ENCODE data around the gene SPOCK1.

Gene SPOCK1

DNA sequence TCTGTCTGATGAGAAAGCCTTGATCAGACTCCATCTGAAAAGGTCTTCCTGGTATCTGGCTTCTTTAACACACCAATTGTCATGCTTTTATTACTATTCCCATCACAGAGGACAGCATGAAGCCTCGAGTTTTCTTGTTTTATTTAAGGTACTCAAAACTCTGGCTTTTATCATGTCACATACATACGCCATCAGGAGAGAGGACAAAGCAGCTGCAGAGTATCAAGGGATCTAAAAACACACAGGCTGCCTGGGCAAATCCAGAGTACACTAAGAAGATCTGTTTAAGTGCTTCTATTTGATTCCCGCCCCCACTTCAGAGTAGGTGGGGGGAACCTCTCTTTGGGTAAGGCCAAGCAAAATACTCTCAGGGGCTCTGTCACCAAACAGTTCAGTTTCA is 277.2 kb downstream of the SPOCK1 start:
- DNase-seq (ENCODE audit: low read depth) = no peak

DNA sequence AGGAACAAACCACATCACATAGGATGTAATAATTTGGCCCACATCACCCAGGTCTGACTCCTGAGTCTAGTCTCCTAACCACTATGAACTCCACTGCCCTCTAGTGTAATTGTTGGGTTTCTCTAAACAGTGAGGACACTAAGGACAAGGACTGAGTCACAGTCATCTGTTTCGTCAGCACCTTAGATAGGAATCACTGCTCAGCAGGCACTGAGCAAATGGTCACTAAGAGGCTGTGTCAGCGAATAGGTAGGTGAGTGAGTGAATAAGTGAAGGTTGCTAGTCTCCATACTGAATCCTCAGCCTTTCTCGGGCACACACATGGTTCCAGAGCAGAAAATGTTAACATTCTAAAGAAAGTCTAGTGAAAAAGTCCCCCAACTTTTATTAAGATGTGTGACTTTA is 278.6 kb downstream of the SPOCK1 start:
- DNase-seq (ENCODE audit: low read depth) = peak; percentile 93

DNA sequence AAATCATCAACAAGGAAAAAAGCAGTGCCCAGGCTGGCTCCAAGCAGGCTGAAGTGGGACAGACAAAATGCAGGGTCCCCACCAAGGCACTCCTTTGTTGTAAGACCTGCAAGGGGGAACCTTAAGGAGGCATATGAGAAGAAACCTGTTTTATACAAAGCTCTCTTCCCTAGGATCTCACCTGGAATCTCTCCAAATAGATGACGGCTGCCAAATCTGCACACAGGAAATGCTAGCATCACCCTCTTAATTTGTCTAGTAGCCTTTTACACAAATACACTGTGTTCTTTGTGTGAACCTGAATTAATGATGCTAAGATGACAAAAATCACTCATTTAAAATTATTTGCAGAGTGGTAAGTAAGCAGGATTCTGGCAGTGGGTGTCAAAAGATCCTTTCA is 280.2 kb downstream of the SPOCK1 start:
- DNase-seq (ENCODE audit: low read depth) = no peak

DNA sequence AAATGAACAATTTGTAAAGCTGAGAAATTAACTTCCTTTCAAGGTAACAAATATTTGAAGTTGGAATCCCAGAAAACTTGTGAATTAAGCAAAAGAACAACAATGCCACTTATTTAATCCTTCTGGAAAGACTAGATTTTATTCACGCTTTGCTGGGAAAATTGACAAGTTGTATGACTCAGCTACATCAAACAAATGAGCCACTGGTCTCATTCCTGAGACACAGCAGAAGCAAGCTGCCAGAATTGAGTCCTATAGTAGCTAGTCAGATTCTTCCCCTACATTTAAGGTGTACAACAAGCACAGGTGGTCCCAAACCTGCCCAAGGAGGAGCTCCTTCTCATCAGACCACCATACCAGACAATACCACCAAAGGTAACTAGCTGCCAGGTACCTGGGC is 280.7 kb downstream of the SPOCK1 start:
- peak; percentile 57 for DNase-seq (ENCODE audit: low read depth)

DNA sequence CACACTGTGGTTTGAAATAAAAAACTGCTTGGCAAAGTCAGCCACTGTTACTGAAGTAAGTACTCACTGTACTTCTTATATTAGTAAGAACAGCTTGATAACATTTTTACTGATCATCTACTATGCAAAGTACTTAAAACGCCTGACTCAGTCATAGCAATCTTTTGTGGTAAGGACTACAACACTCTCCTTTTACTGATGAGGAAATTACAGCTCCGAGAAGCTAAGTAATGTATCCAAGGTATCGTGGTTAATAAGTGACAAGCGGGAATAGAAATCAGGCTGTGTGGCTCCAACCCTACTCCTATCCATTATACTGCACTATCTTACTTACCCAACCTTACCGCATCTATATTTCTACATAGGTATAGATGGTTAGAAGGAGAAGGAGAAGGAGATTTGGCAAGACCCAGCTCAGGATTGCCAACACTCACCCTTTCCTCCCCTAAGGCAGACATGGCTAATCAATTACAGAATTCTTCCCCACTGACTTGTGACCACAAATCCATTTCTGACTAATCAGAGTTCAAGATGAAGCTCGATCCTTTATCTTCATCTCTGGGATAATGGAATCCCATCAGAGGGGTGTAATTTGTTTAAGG is 281.4 kb downstream of the SPOCK1 start:
- peak; percentile 66 for DNase-seq (ENCODE audit: low read depth)

DNA sequence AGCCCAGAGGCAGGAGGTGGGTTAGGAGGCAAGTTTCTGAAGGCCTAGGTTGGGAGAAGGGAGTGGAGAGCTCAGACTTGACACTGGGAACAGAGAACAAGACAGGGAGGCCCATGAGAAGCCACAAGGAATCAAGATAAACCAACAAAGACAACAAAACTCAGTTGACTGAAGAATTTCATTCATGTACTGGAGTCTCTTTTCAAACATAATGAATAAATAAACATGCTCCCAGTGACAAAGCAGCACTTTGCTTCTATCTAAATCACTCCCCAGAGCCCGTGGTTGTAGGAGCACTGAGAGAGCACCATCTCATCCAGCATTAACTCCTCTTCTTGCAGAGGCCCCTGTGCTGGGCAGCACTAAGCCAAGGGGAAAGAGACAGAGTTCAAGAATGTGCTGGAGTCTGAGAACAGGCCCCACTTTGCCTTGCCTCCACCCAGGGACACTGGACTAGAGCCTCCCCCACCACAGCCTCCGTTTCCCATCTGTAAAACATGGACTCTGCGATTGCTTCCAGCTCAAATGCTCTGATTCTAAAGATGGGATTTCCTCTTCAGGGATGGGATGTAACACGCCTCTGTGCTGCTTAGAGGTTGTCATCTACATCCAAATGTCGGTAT is 282.0 kb downstream of the SPOCK1 start:
- DNase-seq (ENCODE audit: low read depth) = no peak

DNA sequence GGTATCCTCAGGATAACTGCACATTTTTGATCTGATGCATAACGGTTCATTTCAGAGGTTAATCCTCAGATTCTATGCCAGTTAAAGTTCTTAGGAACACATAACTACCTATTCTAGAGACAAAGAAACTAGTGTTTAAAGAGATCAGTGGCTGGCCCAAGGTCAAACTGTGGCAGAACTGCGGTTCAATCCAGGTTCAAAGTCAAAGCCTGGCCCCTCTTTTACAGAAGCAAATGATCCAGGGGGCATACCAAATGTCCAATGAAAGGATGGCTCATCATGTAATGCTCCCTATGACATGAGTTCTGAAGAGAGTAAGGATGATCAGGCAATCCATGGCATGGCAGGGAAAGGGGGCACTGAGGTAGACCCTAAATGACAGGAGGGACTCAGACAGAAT is 283.3 kb downstream of the SPOCK1 start:
- DNase-seq (ENCODE audit: low read depth) = no peak

DNA sequence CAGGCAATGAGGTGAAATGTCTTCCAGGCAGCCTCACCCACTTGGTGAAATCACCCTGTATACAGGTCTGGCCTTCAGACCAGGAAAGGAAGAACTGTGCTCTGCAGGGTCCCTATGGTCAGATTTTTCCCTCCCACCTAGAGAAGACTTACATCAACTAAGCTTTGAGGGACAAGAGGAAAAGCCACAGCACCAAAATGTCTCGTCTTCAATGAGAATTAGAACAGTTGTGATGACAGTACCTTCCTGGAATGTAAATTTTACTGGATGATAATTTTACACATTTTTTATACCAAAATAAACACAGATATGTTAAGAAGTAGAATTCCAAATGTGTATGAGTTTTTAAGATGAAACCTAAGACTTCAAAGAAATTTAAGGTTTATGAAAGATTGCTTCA is 283.9 kb downstream of the SPOCK1 start:
- peak; percentile 14 for DNase-seq (ENCODE audit: low read depth)

DNA sequence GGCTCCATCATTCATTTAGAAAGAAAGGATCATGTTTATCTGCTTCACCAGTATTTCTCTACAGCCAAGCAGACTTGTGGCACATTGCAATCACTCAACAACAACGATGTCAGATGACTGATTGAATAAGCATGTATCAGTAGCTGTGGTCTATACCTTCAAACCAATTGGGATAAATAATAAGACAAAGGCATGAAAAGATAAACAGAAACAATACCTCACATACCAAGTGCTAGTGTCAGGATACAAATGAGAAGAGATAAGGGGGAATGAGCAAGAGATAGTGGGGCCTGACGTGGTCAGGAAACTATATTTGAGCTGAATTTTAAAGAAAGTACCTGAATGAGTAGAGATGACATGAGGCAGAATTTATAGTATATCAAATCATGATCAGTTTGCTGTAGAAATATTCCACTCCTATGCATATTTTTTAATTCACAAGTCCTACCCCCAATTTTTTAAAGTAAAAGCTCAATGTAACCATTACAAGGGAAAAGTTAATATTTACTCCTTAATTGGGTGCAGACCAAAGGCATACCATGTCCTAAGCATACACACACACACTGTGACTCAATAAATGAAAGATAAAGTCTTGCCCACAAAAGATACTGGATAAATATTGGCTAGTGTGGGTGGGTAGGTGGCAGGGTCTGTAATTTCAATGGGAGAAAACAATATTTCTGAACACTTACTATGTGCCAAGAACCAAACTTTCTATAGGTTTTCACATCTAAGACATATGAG is 284.5 kb downstream of the SPOCK1 start:
- DNase-seq (ENCODE audit: low read depth) = peak; percentile 16

DNA sequence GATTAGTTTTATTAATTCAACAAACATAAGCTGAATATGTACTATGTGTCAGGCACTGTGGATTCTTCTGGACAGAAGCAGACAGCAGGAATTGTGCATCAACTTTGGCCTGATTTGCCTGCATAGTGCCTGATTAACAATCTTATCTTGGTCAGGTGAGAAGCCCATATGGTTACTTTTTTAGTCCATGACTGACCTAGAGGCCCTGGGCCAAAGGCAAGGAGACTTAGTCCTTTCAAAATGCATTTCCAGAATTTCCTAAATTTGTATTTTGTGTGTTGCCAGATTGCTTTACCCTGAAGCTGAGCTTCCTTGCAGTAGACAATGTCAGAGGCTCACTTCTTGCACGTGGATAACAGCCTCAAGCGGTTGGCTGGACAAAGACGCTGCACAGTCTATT is 286.7 kb downstream of the SPOCK1 start:
- no peak for DNase-seq (ENCODE audit: low read depth)

DNA sequence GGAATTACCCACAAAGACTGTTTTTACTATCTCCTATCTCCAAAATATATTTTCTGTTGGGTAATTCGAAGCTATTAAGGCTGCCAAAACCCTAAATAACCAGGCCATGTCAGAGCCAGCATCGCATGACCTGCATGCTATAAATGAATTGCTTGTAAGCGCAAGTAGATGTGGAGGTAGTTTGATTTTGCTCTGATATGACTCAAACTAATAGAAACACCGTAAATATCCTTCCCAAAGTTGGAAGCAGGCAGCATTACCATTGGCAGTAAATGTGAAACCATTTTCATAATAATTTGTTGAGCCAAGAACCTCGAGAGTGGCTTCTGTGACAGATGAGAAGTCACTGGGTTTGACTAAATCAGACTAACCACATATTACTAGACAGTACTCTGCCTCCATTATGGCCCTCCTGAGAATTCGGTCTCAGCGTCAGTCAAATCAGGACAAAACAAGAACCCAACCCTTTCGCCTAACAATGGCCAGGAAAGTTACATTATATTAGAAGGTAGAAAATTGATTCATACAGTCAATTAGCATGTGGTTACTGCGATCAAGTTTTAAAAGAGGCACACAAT is 289.8 kb downstream of the SPOCK1 start:
- no peak for DNase-seq (ENCODE audit: low read depth)

DNA sequence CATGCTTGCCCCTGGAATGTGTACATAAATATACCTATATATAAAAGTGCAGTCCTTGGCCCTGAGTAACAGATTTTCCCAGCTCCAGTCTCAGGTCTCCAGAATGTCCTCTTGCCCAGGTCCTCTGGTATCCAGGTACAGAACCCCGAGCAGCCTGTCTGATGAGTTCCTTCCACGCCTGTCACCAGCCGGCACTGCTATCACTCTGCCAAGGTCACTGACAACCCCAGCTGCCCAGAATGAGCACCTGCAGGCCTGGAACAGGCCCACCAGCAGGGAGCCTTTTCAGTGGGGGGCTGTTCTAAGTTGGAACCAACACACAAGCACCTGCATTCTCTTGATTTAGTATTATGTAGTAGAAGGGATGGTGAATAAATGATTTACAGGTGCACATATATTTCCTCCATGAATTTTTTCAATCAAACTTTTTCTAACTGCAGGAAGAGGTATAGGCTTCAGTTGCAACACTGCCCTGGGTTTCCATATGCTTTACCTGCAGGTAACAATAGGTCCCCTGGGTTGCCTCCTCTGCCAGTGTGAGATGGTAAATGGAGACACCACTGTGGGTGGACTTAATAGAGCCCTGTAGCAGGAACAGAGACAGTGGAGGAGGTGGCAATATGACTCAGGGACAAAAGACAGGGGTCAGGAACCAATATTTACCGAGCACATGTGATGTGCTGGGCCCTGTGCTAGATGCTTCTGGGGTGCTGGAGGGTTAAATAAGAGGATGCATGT is 291.9 kb downstream of the SPOCK1 start:
- DNase-seq (ENCODE audit: low read depth) = no peak

DNA sequence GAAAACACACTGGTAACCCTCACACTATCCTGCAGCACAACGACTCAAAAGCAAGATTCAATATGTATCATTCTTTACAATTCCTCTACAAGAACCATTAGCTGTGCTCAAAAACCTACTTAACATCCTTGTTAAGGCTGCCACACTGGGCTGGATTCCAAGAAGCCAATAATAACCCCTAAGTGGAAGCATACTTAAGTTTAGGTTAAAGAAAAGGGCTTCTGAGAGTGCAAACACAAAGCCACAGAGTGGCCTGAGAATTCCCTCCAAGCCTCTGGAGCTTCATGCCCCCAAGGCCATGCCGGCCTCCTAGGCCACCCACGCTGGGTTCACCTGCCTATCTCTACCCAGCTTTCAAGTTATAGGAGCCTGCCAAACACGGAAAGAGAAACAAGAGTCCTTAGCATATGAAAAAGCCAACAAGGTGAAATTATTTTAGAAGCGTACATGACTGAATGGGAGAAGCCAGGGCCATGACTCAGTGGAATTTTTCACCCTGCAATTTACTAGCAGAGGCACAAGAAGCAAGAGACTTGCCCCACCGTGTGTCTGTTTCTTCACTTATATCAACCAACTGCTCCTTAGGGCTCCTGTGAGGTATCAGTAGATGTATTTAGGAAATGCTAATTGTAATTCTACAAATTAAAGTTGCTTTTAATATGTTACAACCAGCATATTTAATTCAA is 293.0 kb downstream of the SPOCK1 start:
- DNase-seq (ENCODE audit: low read depth) = no peak

DNA sequence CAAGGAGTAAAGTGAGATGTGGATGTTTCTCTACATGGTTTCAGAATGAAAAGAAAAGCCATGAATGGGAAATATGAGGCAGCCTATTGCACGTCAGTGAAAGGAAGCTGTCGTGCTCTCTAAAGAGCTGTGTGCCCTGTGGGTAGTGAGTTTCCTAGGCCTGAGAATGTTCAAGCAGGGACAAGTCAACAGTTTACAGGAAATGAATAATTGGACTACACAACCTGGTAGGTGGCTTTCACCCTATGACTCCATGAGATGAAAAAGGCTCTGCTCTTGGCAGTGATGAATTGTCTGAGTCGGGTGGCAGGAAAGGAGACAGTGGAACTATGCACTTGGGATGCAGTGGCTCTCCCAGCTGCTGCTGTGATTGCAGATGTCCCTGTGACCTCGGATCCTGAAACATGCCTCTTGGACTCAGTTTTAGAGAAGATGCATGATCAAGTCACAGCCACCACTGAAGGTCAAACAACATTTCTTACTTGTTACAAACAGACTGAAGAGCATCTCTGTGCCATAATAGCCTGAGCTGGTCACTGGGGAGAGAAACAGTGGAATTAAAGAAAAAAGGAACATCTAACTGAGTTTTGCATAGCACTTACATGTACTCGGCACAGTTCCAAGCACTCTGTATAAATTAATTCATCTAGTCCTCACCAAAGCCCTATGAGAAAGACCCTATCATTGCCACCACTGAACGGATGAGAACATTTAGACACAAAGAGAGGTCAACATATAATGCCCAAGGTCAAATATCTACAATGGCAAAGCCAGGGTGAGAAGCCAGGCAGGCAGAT is 293.7 kb downstream of the SPOCK1 start:
- DNase-seq (ENCODE audit: low read depth) = peak; percentile 24

DNA sequence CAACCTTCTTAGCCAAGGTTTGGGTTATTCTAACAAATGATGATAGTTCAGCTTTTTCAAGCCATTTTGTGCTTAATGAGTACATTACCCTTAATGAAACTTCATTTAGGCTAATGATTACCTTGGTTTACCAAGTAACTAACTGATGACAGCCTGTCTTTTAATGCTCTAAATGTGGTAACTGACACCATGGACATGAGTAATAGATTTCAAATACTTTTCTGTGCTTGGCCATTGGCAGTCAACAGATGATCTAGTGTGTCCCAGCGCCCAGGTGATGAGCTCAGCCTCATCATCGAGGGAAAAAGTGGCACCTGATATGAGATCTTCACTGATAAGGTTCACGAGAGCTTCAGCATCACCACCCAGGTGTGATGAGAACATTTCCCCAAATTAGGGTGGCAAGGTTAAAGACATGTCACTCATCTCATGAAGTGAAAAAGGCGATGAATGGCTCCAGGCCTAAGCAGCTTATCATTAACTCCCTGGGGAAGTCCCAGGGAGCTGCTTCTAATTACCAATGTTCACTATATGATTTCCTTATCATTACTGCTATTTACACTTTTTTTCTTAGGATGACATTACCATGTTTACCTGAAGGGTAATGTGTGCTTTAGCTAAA is 296.0 kb downstream of the SPOCK1 start:
- no peak for DNase-seq (ENCODE audit: low read depth)

DNA sequence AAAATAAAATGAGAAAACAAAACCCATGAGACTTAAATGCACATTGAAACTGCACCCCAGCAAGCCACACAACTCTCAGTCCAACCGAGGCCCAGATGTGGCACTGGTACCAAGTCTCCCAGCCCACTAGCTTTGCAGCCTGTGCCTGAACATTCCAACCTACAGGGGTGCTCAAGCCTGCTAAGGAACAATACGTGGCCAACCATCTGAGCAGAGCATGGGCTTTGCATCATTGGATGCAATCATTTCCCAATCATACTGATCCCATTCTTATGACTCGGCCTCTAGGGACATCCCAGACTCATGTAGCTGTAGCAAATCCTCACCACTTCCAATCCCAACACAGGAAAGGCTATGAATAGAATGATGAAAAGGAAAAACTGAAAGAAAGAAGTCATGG is 297.2 kb downstream of the SPOCK1 start:
- DNase-seq (ENCODE audit: low read depth) = peak; percentile 40

DNA sequence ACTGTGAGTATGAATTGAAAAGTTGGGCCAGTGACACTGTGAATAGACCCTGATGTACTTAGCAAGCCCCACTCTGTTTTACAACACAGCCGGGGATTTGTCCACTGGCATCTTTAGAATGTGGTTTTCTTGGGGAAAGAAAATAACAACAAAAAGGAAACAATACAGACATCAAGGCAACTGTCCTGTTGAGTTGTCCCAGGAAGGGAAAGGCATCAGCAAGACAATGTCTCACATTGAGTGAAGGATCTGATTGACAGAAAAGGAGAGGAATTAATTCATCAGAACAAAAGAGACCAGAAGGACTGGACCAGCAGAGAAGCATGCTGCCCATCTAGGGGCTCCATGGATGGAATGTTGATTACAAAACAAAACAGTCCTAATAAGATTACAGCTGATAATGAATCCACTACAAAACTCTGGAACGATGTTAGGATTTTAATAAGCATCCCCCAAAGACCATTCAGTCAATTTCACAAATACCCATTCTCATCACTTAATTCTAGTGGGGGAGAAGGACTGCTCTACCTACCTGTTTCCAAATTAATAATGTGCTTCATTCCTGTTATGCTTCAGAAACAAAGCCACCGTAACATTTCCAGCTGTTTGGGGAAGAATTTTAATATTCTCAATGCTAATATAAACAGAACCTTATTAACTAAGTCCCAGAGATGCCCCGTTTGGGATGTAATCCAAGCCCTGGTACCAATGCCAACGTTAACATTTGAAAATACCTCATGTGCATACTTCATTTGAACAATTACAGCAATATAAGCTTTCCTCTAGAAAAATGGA is 298.0 kb downstream of the SPOCK1 start:
- no peak for DNase-seq (ENCODE audit: low read depth)

DNA sequence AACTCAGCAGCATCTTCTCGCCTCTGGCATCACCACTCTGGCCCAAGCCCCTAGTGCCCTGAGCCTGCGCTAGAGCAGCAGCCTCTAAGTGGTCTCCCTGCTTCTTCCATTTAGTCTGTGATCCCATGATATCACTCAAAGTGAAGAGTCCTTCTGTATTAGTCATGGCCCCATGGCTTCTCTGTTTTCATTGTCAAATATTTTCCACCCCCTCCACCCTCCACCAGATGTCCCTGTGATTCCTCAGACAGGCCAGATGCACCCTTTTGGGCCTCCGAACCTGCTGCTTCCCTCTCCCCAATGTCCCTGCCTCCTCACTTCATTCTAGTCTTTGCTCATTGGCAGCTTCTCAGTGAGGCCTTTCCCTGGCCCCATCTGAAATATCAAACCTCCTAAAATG is 299.2 kb downstream of the SPOCK1 start:
- DNase-seq (ENCODE audit: low read depth) = peak; percentile 63

DNA sequence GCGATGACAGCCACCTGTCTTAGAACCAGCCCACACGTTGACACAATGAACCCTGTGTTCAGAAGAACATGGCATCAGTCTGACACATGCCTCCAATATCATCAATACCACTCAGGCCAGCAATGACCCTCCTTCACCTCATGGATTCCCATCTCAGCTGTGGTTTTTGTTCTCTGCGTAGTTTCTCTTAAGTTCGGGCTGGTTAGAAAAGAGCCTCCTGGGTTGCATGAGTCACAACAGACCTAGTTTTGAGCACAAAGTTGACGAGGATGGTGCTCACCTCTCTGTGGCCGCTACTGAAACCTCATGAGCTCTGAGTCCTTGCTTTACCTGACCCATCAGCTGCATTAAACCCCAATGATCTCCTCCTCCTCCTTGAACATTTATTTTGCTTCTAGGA is 299.9 kb downstream of the SPOCK1 start:
- DNase-seq (ENCODE audit: low read depth) = no peak

DNA sequence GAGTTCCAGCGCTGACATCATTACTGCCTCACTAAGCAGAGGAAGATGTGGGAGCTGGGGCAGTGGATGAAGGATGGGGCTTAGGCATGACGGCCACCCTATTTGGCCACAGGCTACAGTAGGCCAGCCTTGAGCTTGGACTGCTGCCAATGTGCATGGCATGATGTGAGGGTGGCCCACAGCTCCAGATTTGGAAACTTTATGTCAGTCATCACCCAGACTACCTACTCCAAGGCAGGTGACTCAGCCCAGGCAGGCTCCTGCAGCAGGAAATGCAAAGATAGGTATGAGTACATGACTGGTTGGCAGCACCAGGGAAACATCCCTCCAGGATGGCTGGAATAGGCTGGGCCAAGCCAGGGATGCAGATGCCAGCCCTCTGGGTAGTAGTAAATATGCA is 303.6 kb downstream of the SPOCK1 start:
- DNase-seq (ENCODE audit: low read depth) = peak; percentile 10

Measured in ELR (cell line).